Sigmoid colon (tissue), 7 donors: ENCODE measurements around the gene CCDC15. TPM values are rescaled to one million over a fixed set of nuclear protein-coding genes. Genes with fewer than 3 reads are reported as not detected.

Experiments
- DNase-seq: peaks from one replicate; pipeline ENCODE4 v3.0.0-alpha.2; 2019
- H3K27ac ChIP-seq, 4 donors: fragments of 200-600 bp; sonication (generic); one replicate each; pipeline ENCODE4 v1.5.1; 2016 to 2019; ENCODE audit warnings: mild to moderate bottlenecking in 1 of 4
- H3K27me3 ChIP-seq, 3 donors: fragments of 200-600 bp; sonication (generic); one replicate each; pipeline ENCODE4 v1.5.1; 2019; ENCODE audit warnings: mild to moderate bottlenecking in 1 of 3
- H3K36me3 ChIP-seq, 4 donors: fragments of 200-600 bp; sonication (generic); one replicate each; pipeline ENCODE4 v1.5.1; 2016 to 2019
- H3K4me1 ChIP-seq, 4 donors: fragments of 200-600 bp; sonication (generic); one replicate each; pipeline ENCODE4 v1.5.1; 2017 to 2019
- H3K4me3 ChIP-seq, 4 donors: fragments of 200-600 bp; sonication (generic); one replicate each; pipeline ENCODE4 v1.5.1; 2017 to 2019; ENCODE audit warnings: mild to moderate bottlenecking in 2 of 4, moderate library complexity in 1 of 4
- H3K9me3 ChIP-seq, 4 donors: fragments of 200-600 bp in 3 of 4; sonication (generic) in 3 of 4; one replicate each; pipeline versions ENCODE4 v1.5.1 to v1.6.1; 2013 to 2019
- EP300 ChIP-seq, 4 donors: sonication (generic); formaldehyde crosslinking; IDR thresholded peaks; one replicate each; pipeline ENCODE4 v1.6.1; 2017; ENCODE audit warnings: antibody characterized with exemption in 4 of 4
- POLR2A ChIP-seq, 2 donors: fragments of 450-650 bp; IDR thresholded peaks; one replicate each; pipeline ENCODE4 v1.6.1; 2016; ENCODE audit warnings: antibody characterized with exemption in 2 of 2, mild to moderate bottlenecking in 2 of 2, moderate library complexity in 2 of 2
- POLR2AphosphoS5 ChIP-seq, 4 donors: sonication (generic); formaldehyde crosslinking; IDR thresholded peaks; one replicate each; pipeline ENCODE4 v1.6.1; 2017; ENCODE audit warnings: antibody characterized with exemption in 4 of 4
- WGBS, 2 donors: extraction: QIAGEN DNeasy Blood & Tissue Kit; methylation state at CpG; one replicate each; pipeline ENCODE4 v1.1.7; 2013; 5-methylcytosine and 5-hydroxymethylcytosine counted together
- intact Hi-C: fragments of 100-400 bp; cut with DNase I; formaldehyde crosslinking; loops from one replicate; pipeline ENCODE4 v1.15.1; 2023
- polyA plus RNA-seq, 3 donors: library from polyadenylated mRNA; stranded (reverse); fragments of 200-250 nt; gene quantifications; one replicate each; pipeline ENCODE4 v1.2.3, GENCODE V29; 2013
- total RNA-seq, 4 donors: library from RNA; depleted of rRNA; stranded (reverse); fragments of >200 nt; gene quantifications; one replicate each; pipeline ENCODE4 v1.1.0, GENCODE V29; 2016
- TF ChIP-seq, protein P1 (sequence below), 4 experiments: fragments of 450-650 bp in 3 of 4; fragments of 200-600 bp in 1 of 4; IDR thresholded peaks; one replicate each; pipeline ENCODE4 v1.5.1; 2016 to 2019; ENCODE audit warnings: antibody characterized with exemption in 4 of 4, mild to moderate bottlenecking in 3 of 4, moderate library complexity in 2 of 4
- donor health status: healthy with polysubstance abuse.
- donor health status: Bipolar disorder and iron deficiency.
- donor health status: healthy.

The CCDC15 gene
- total and polyA plus RNA-seq, 7 donors, result 0.41 to 0.99 (median 0.66) TPM

DNA sequence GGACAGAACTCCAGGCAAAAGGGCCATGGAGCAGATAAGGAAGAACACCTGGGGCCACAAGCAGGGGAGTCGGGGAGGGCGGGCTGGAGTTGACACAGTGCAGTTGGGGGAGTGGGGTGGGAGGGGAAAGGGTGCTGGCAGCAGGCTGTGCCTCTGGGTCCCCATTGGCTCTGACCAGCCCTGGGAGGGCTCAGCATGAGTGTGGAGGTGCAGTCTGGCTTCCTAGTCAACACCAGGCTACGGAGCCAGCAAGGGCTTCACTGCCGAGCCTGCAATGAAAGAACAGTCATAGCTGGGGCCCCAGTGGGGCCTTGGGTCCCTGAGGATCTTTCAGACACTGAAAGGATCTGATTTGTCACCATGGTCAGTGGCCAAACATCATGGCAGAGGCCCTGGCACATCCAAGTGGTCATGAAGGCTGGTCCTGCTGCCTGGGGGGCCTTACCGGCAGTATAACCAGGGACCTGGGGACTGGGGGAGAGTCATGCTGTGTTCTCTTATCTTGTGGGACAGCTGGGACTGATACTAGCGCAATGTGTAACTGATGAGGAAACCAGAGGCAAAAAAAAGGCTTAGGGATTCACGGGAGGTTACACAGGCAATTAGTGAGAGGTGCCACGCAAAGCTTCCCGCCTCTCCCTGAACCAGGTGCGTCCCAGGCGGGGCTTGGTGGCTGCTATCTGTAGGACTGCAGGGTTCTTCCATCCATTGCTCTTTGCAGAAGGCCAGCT lies 120.7 kb downstream of the CCDC15 start:
- Histone ChIP-seq H3K27ac (no peak overlapping the region), H3K4me1 (no peaks in the 10 kb centered on the region), H3K9me3 (no peaks in the 10 kb centered on the region), H3K36me3 (no peaks in the 10 kb centered on the region), H3K4me3 (no peak overlapping the region), H3K27me3 (peaks cover 0 to 5% (median 0%) of the 10 kb centered on the region in 3 donors)
- WGBS, 2 donors, result 51 to 79% methylated on average over 11 of the region's 11 CpGs
- TF ChIP-seq POLR2A (IDR thresholded peaks at IDR 0.05) (no peak), POLR2AphosphoS5 (IDR thresholded peaks at IDR 0.05) (no peak), EP300 (IDR thresholded peaks at IDR 0.05) (no peak)
- TF ChIP-seq, protein P1, sequence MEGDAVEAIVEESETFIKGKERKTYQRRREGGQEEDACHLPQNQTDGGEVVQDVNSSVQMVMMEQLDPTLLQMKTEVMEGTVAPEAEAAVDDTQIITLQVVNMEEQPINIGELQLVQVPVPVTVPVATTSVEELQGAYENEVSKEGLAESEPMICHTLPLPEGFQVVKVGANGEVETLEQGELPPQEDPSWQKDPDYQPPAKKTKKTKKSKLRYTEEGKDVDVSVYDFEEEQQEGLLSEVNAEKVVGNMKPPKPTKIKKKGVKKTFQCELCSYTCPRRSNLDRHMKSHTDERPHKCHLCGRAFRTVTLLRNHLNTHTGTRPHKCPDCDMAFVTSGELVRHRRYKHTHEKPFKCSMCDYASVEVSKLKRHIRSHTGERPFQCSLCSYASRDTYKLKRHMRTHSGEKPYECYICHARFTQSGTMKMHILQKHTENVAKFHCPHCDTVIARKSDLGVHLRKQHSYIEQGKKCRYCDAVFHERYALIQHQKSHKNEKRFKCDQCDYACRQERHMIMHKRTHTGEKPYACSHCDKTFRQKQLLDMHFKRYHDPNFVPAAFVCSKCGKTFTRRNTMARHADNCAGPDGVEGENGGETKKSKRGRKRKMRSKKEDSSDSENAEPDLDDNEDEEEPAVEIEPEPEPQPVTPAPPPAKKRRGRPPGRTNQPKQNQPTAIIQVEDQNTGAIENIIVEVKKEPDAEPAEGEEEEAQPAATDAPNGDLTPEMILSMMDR (IDR thresholded peaks at IDR 0.05), result no peak
- intact Hi-C loops, result no loop called here
- DNase-seq, result peak; percentile 48

DNA sequence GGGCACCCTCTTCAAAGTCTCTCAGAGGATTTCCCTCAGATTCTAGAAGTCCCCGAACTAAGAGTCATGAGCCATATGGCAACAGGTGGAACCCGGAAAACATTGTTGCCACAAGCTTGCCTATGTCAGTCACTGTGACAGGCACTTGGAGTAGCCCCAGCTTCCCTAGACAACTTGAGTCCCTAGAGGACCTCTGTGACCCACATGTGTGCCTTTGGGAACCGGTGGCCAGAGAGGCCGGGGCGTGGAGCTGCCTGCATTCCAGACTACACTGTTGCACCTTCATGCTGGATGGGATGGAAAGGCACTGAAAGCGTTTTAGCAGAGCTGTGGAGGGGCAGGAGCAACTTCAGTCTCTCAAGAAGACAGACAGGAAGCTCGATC lies 121.2 kb downstream of the CCDC15 start:
- Histone ChIP-seq H3K4me1 (no peaks in the 10 kb centered on the region), H3K4me3 (no peak overlapping the region), H3K9me3 (no peaks in the 10 kb centered on the region), H3K27ac (no peak overlapping the region), H3K27me3 (no peaks in the 10 kb centered on the region), H3K36me3 (no peaks in the 10 kb centered on the region)
- TF ChIP-seq, protein P1 (IDR thresholded peaks at IDR 0.05), result no peak
- TF ChIP-seq EP300 (IDR thresholded peaks at IDR 0.05) (no peak), POLR2A (IDR thresholded peaks at IDR 0.05) (no peak), POLR2AphosphoS5 (IDR thresholded peaks at IDR 0.05) (no peak)
- WGBS, 2 donors, result 72 to 86% methylated on average over 7 of the region's 7 CpGs
- no peak for DNase-seq
- intact Hi-C loops, result no loop called here

DNA sequence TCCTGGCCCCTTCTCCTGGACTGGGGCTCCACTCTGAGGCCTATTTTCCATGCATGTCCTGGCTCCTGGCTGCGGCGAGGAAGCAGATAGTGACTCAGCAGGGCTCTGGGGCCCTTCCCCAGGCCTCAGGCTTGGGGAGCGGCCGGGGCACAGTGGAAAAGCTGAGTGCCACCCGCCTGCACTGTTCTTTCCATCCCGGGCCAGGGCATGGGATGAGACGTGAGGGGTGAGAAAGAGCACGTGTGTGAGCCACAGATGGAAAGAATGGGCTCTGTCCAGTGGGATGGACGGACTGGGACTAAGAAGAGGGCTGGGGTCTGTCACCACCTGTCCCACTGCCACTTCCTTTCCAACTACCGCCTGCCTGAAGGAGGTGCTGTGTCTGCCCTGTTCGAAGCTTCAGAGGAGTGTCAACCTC lies 121.9 kb downstream of the CCDC15 start:
- H3K27me3 ChIP-seq, result peaks cover 0 to 7% (median 0%) of the 10 kb centered on the region in 3 donors
- DNase-seq, result peak; percentile 61
- intact Hi-C loops, result no loop called here
- H3K36me3 ChIP-seq, result no peaks in the 10 kb centered on the region
- H3K27ac ChIP-seq, result no peak overlapping the region
- H3K9me3 ChIP-seq, result no peaks in the 10 kb centered on the region
- no peaks in the 10 kb centered on the region for H3K4me1 ChIP-seq
- WGBS, 2 donors, result 82 to 87% methylated on average over 11 of the region's 11 CpGs
- TF ChIP-seq POLR2AphosphoS5 (IDR thresholded peaks at IDR 0.05) (no peak), EP300 (IDR thresholded peaks at IDR 0.05) (no peak), POLR2A (IDR thresholded peaks at IDR 0.05) (no peak)
- TF ChIP-seq, protein P1 (IDR thresholded peaks at IDR 0.05), result no peak
- no peak overlapping the region for H3K4me3 ChIP-seq

DNA sequence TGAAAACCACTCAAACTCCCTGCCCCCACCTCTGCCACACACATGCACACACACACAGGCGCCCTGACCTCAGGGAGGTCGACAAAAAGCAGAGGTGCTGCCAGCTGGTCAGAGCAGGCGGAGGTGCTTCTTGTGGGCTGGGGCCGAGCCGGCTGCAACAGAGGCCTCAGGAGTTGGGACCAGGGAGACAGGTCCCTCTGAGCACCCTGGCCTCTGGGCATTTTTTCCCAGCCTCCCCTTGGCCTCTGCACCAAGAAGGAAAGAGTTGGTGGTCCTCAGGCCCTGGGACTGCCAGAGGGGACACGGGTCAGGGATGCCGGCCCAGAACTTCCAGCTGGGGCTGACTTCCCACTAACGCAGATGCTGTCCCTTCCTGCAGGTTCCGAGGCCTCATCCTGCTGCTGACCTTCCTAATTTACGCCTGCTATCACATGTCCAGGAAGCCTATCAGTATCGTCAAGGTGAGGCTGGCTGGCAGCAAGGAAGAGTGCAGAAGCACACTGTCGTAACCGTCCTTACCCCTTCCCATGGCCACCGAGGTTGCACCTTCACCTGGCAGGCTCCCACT lies 122.5 kb downstream of the CCDC15 start:
- 79 to 87% methylated on average over 14 of the region's 14 CpGs for WGBS, 2 donors
- no peak overlapping the region for H3K4me3 ChIP-seq
- TF ChIP-seq EP300 (IDR thresholded peaks at IDR 0.05) (no peak), POLR2AphosphoS5 (IDR thresholded peaks at IDR 0.05) (no peak), POLR2A (IDR thresholded peaks at IDR 0.05) (no peak)
- TF ChIP-seq, protein P1 (IDR thresholded peaks at IDR 0.05), result no peak

More for the DNA sequence above, 122.5 kb downstream of the CCDC15 start:
- H3K4me1 ChIP-seq, result no peaks in the 10 kb centered on the region
- no peak overlapping the region for H3K27ac ChIP-seq
- H3K36me3 ChIP-seq, result no peaks in the 10 kb centered on the region
- no peaks in the 10 kb centered on the region for H3K9me3 ChIP-seq
- peaks cover 0 to 10% (median 0%) of the 10 kb centered on the region in 3 donors for H3K27me3 ChIP-seq
- intact Hi-C loops, result no loop called here
- DNase-seq, result no peak
